B cell (primary cell): Measurements from ENCODE around the gene TMEM119. TPM values are rescaled to one million over a fixed set of nuclear protein-coding genes. Genes with fewer than 3 reads are reported as not detected.

ENCODE experiments used
- ATAC-seq: fragments of 200-7000 bp; cut with Tn5 transposase; one replicate; pipeline ENCODE4 v1.10.0; 2021; ENCODE audit warnings: low read depth, mild to moderate bottlenecking, moderate number of reproducible peaks, moderate library complexity
- CTCF ChIA-PET: fragments of 350-600 bp; sonication (Branson Sonifier 250); formaldehyde crosslinking; loops from one replicate; lab custom pipeline; 2021; ENCODE audit warnings: antibody characterized with exemption, inconsistent platforms; lab: Charles Lee
- POLR2A ChIA-PET: fragments of 350-600 bp; sonication (Branson Sonifier 250); formaldehyde crosslinking; loops from one replicate; lab custom pipeline; 2021; ENCODE audit warnings: antibody characterized with exemption; lab: Charles Lee
- DNase-seq: peaks from one replicate; pipeline ENCODE4 v3.0.0; 2013
- H2AFZ ChIP-seq: 2 replicates; pipeline ENCODE4 v1.6.1; 2012; ENCODE audit warnings: mild to moderate bottlenecking, low read depth, low read length; ENCODE audit not compliant: insufficient read depth, poor library complexity, severe bottlenecking
- H3K27ac ChIP-seq, 2 donors: 1 replicate in 1 of 2; 2 replicates in 1 of 2; pipeline ENCODE4 v1.5.1; 2012 to 2013; ENCODE audit warnings: low read length in 2 of 2, mild to moderate bottlenecking in 2 of 2, moderate library complexity in 1 of 2
- H3K27me3 ChIP-seq, 4 experiments: fragments of 200-600 bp in 1 of 4; sonication (generic) in 1 of 4; replicated peaks in 1 of 4; 1 replicate in 2 of 4; 2 replicates in 2 of 4; pipeline versions ENCODE4 v1.6.1 to v1.7.0; 2013 to 2016; ENCODE audit warnings: low read length in 3 of 4, mild to moderate bottlenecking in 2 of 4, mixed read lengths in 1 of 4, moderate library complexity in 1 of 4; ENCODE audit not compliant: insufficient read depth in 4 of 4, control insufficient read depth in 3 of 4; ENCODE audit errors: control extremely low read depth in 1 of 4
- H3K36me3 ChIP-seq, 2 experiments: replicated peaks in 1 of 2; 1 replicate in 1 of 2; 2 replicates in 1 of 2; pipeline versions ENCODE4 v1.6.1 to v1.7.1; 2013; ENCODE audit warnings: low read length in 1 of 2; ENCODE audit not compliant: insufficient read depth in 2 of 2, control insufficient read depth in 1 of 2; ENCODE audit errors: control extremely low read depth in 1 of 2, extremely low read depth in 1 of 2
- H3K4me1 ChIP-seq, 2 donors: fragments of 200-600 bp in 1 of 2; sonication (generic) in 1 of 2; 1 replicate in 1 of 2; 2 replicates in 1 of 2; pipeline versions ENCODE4 v1.5.1 to v1.6.1; 2013 to 2017; ENCODE audit warnings: low read length in 2 of 2; ENCODE audit not compliant: control insufficient read depth in 2 of 2, insufficient read depth in 2 of 2
- H3K4me2 ChIP-seq: replicated peaks from 2 replicates; pipeline ENCODE3; 2012; ENCODE audit warnings: mild to moderate bottlenecking, low read depth, low read length; ENCODE audit not compliant: poor library complexity, severe bottlenecking
- H3K4me3 ChIP-seq, 5 experiments: fragments of 200-600 bp in 1 of 5; sonication (generic) in 1 of 5; 1 replicate in 3 of 5; 2 replicates in 2 of 5; pipeline versions ENCODE4 v1.5.1 to v1.7.0; 2011 to 2016; ENCODE audit warnings: low read length in 4 of 5, mild to moderate bottlenecking in 4 of 5, low read depth in 2 of 5, control low read depth in 1 of 5, moderate library complexity in 1 of 5; ENCODE audit not compliant: insufficient read depth in 1 of 5; ENCODE audit errors: control extremely low read depth in 1 of 5, extremely low read depth in 1 of 5
- H3K79me2 ChIP-seq: fragments of 200-600 bp; sonication (generic); one replicate; pipeline ENCODE4 v1.6.0; 2016; ENCODE audit warnings: low read length; ENCODE audit not compliant: control insufficient read depth, insufficient read depth
- H3K9ac ChIP-seq: fragments of 200-600 bp; sonication (generic); 2 replicates; pipeline ENCODE4 v1.6.1; 2017; ENCODE audit warnings: mild to moderate bottlenecking, low read length, moderate library complexity
- H3K9me3 ChIP-seq, 3 donors: one replicate each; pipeline versions ENCODE4 v1.6.1 to v1.7.1; 2013; ENCODE audit warnings: low read length in 2 of 3; ENCODE audit not compliant: control insufficient read depth in 2 of 3, insufficient read depth in 1 of 3; ENCODE audit errors: control extremely low read depth in 1 of 3
- H4K20me1 ChIP-seq: 2 replicates; pipeline ENCODE4 v1.6.0; 2012; ENCODE audit warnings: mild to moderate bottlenecking, low read length; ENCODE audit not compliant: insufficient read depth, control insufficient read depth, poor library complexity, severe bottlenecking
- H3K27ac Mint-ChIP-seq: one replicate; pipeline ENCODE4 v1.8.0; 2021; ENCODE audit warnings: mixed read lengths
- H3K27me3 Mint-ChIP-seq: one replicate; pipeline ENCODE4 v1.8.0; 2021; ENCODE audit warnings: mixed read lengths
- H3K4me1 Mint-ChIP-seq: one replicate; pipeline ENCODE4 v1.8.0; 2021; ENCODE audit warnings: mixed read lengths
- H3K4me3 Mint-ChIP-seq: one replicate; pipeline ENCODE4 v1.8.0; 2021; ENCODE audit warnings: mixed read lengths
- H3K9me3 Mint-ChIP-seq: one replicate; pipeline ENCODE4 v1.8.0; 2022; ENCODE audit warnings: mixed read lengths; ENCODE audit not compliant: insufficient read depth
- EZH2 ChIP-seq: IDR thresholded peaks from 2 replicates; pipeline ENCODE4 v1.6.1; 2012; ENCODE audit warnings: borderline replicate concordance, low read depth, mild to moderate bottlenecking, moderate library complexity, low read length; ENCODE audit not compliant: insufficient read depth, poor library complexity, severe bottlenecking
- WGBS: methylation state at CpG from one replicate; pipeline ENCODE4 v1.1.5; 2013; ENCODE audit warnings: missing lambda C conversion rate; ENCODE audit not compliant: insufficient coverage; 5-methylcytosine and 5-hydroxymethylcytosine counted together
- intact Hi-C: fragments of 100-400 bp; cut with micrococcal nuclease; formaldehyde crosslinking; loops from one replicate; pipeline ENCODE4 v1.10.0; 2022
- polyA plus RNA-seq: library from polyadenylated mRNA; depleted of rRNA; stranded (reverse); fragments of >200 nt; gene quantifications from 2 replicates; pipeline ENCODE4 v1.2.3, GENCODE V29; 2012
- total RNA-seq, 2 donors: library from RNA; stranded (reverse); fragments of 120-200 nt in 1 of 2; gene quantifications; 1 replicate in 1 of 2; 2 replicates in 1 of 2; pipeline versions ENCODE4 v1.2.3 to v1.2.4, GENCODE V29; 2013 to 2022
- TF ChIP-seq, protein P1 (sequence below): fragments of 200-600 bp; IDR thresholded peaks from one replicate; pipeline ENCODE4 v1.8.0; 2022; ENCODE audit warnings: antibody characterized with exemption, mild to moderate bottlenecking

TMEM119 gene
- total and polyA plus RNA-seq, 2 donors (not counting 1 experiment from before 2014, with no cell fraction given) = 0.25 TPM; not detected in 1

DNA sequence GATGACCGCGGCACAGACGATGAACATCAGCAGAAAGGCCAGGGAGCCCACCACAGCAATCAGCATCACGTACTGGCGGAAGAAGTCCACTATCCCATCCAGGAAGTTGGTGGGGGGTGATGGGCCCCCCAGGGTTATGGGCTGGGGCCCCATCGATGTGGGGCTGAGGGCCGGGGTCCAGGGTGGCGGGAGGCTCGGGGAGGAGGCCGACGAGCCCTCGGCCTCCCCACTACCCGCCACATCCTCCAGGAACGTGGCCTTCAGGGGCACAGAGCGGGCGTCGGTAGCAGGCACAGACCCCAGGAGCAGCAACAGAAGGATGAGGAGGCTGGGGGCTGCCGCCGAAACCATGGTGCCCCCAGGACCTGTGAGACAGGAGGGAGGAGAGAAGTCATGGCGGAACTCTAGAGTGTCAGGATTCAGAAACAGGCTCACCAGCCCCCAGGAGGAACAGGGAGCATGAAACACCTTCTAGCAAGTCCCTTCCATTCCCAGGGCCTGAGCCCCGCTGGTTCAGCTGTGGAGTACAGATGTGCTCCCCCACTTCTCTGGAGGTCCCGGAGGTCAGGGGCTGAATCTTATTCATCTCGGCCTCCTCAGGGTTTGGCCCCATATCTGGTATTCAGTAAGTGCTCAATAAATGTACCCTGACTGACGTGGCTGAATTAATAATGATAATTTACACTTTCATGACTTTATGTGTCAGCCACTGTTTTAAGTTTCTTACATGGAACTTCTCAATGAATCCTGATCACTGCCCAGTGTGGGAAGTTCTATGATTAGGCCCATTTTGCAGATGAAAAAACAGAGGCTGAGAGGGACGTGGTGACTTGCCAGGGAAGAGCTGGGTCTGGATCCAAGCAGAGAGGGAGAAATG, 5.6 kb downstream of the TMEM119 start:
- ChIA-PET POLR2A (interaction anchor here (0.8 kb wide), 1 partner anchor 793 kb away, joined by 4 read pairs; no protein-coding TSS in a partner anchor), CTCF (no interaction called here)
- Mint-ChIP-seq H3K4me3 (no peak overlapping the region), H3K9me3 (no peaks in the 10 kb centered on the region), H3K27ac (no peak overlapping the region), H3K27me3 (no peaks in the 10 kb centered on the region), H3K4me1 (no peaks in the 10 kb centered on the region)
- intact Hi-C loops = no loop called here
- ATAC-seq (no peak), DNase-seq (no peak)
- no peaks in the 10 kb centered on the region for H3K4me1 ChIP-seq
- no peak overlapping the region for H2AFZ ChIP-seq
- no peaks in the 10 kb centered on the region for H4K20me1 ChIP-seq
- no peak overlapping the region for H3K27ac ChIP-seq
- no peaks in the 10 kb centered on the region for H3K27me3 ChIP-seq
- no peak overlapping the region for H3K4me3 ChIP-seq
- H3K79me2 ChIP-seq = no peaks in the 10 kb centered on the region
- H3K9ac ChIP-seq = no peak overlapping the region
- H3K4me2 ChIP-seq = no peak overlapping the region
- 97% methylated on average over 12 of the region's 25 CpGs for WGBS
- no peaks in the 10 kb centered on the region for H3K36me3 ChIP-seq
- TF ChIP-seq EZH2 = no peak
- TF ChIP-seq, protein P1, sequence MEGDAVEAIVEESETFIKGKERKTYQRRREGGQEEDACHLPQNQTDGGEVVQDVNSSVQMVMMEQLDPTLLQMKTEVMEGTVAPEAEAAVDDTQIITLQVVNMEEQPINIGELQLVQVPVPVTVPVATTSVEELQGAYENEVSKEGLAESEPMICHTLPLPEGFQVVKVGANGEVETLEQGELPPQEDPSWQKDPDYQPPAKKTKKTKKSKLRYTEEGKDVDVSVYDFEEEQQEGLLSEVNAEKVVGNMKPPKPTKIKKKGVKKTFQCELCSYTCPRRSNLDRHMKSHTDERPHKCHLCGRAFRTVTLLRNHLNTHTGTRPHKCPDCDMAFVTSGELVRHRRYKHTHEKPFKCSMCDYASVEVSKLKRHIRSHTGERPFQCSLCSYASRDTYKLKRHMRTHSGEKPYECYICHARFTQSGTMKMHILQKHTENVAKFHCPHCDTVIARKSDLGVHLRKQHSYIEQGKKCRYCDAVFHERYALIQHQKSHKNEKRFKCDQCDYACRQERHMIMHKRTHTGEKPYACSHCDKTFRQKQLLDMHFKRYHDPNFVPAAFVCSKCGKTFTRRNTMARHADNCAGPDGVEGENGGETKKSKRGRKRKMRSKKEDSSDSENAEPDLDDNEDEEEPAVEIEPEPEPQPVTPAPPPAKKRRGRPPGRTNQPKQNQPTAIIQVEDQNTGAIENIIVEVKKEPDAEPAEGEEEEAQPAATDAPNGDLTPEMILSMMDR = no peak
- H3K9me3 ChIP-seq = no peaks in the 10 kb centered on the region

GRCh38 chr12:108591267-108591980, 6.5 kb downstream of the TMEM119 start:
- Histone ChIP-seq H3K79me2 (no peaks in the 10 kb centered on the region), H3K9ac (no peak overlapping the region), H3K9me3 (no peaks in the 10 kb centered on the region), H3K4me3 (no peak overlapping the region), H3K27ac (no peak overlapping the region), H3K36me3 (no peaks in the 10 kb centered on the region), H3K27me3 (no peaks in the 10 kb centered on the region), H3K4me2 (no peak overlapping the region), H4K20me1 (no peaks in the 10 kb centered on the region), H2AFZ (no peak overlapping the region), H3K4me1 (no peaks in the 10 kb centered on the region)
- TF ChIP-seq EZH2 = no peak
- TF ChIP-seq, protein P1 = no peak
- Mint-ChIP-seq H3K4me1 (no peaks in the 10 kb centered on the region), H3K9me3 (no peaks in the 10 kb centered on the region), H3K27me3 (no peaks in the 10 kb centered on the region), H3K27ac (no peak overlapping the region), H3K4me3 (no peak overlapping the region)
- ATAC-seq = no peak
- no peak for DNase-seq
- intact Hi-C loops = no loop called here
- POLR2A ChIA-PET = no interaction called here
- 95% methylated on average over 20 of the region's 22 CpGs for WGBS
- CTCF ChIA-PET = no interaction called here
